Endothelial cell of hepatic sinusoid (primary cell): ENCODE measurements around the gene CNGA1.
"Not testable (repeated sequence)": the region's sequence is repeated elsewhere in the genome, so short reads cannot be mapped to it uniquely, and the experiment has no call there.

Source experiments
- in situ Hi-C: cut with HindIII; loops from 2 replicates; pipeline ENCODE4 v1.10.0; 2017; ENCODE audit warnings: low sequenced_read_pairs

Gene CNGA1

DNA sequence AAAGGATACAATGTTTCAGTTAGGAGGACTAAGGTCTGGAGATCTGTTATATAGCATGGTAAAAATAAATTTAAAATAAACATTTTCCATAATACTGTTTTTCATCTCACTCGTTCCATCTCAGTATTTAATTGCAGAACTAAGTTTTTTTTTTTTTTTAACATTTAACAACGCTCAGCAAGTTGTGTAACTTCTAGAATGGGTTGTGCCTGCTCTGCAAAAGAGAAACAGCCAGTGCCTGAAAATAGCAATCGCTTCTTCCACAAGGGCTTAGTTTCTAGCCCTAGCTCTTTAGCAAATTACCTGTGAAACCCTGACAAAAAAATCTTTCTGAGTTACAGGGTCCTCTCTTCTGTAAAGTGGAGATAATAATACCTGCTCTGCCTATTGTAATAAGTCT, 41.9 kb downstream of the CNGA1 start:
- in situ Hi-C loops, result no loop called here

DNA sequence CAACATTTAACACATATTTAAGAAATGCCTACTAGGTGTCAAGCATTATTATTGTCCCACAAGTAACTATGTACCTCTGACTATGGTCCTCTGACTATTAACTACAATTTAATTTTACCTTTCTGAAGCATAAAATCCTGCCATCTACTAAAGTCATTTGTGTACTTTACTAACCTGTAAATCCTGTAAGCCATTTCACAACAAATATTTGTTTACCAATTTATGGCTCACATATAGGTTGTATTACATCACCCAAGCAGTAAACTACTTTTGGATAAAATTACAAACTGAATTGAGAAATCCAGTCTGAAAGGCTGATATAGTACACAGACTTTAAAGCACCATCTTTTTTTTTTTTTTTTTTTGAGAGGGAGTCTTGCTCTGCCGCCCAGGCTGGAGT, 43.8 kb downstream of the CNGA1 start:
- in situ Hi-C loops, result no loop called here

DNA sequence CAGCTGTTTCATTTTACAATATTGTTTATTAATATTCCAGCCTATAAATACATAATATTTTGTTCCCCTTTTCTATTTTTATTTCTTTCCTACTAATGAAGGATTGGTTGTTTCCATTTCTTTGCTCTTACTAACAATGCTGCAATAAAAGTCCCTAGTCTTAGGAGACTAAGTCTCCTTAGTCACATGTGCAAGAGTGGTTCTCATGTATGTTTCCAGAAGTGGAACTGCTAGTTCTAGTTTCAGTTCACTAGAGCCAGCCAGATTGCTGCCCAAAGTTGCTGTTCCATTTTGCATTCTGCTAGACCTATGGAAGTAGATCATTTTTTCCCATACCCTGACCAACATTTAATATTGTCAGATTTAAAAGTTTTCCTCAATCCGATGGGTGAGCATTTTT, 44.3 kb downstream of the CNGA1 start:
- in situ Hi-C loops, result no loop called here

GRCh38 chr4:47968847-47969246, 47.6 kb downstream of the CNGA1 start:
- in situ Hi-C loops, result no loop called here

GRCh38 chr4:47954677-47955076, 61.8 kb downstream of the CNGA1 start:
- in situ Hi-C loops, result no loop called here

- in situ Hi-C loops, result no loop called here
Measured at GRCh38 chr4:47954245-47954644, 62.2 kb downstream of the CNGA1 start.

- in situ Hi-C loops, result no loop called here
Measured at GRCh38 chr4:47945930-47946726, 70.4 kb downstream of the CNGA1 start.

DNA sequence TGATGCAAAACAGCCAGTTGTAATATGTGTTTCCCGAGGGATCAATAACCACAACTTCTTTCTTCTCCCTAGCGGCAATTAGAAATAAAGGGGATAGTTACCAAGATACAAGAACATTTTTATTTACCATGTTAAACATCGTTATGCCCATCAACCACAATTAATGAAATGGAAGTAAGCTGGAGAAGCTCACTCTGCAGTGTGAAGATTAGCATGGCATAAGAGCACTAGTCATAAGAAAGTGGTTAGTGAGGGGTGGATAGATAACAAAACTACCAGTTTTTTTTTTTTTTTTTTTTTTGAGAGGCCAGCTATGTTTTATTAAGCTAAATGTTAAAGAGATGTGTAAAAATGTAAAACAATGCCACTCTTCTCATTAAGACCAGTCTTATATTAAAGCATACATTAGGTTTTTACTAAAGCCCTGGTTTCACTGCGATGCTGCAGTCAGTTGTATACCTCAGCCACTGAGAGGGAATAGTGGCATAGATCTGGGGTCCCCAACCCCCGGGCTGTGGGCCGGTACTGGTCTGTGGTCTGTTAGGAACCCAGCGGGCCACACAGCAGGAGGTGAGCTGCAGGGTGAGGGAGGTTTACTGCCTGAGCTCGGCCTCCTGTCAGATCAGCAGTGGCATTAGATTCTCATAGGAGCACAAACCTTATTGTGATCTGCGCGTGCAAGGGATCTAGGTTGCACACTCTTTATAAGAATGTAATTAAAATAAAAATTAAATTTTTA, 74.2 kb downstream of the CNGA1 start:
- in situ Hi-C loops, result no loop called here

DNA sequence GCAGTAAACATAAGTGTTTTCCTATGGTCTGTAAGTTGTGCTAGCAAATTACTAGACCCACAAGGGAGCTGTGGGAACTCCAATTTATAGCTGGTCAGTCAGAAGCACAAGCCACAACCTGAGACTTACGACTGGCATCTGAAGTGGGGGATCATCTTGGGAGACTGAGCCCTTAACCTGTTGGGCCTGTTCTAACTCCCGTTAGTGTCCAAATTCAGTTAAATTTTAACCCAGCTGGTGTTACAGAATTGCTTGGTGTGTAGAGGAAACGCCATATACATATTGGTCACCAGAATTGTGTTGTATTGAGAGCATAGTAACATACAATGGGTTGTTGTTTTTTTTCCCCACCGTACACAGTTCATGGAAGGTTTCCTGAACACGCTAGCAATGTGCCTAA, 77.0 kb downstream of the CNGA1 start:
- in situ Hi-C loops, result no loop called here

- in situ Hi-C loops, result no loop called here
Measured at GRCh38 chr4:47936336-47936735, 80.1 kb downstream of the CNGA1 start.

DNA sequence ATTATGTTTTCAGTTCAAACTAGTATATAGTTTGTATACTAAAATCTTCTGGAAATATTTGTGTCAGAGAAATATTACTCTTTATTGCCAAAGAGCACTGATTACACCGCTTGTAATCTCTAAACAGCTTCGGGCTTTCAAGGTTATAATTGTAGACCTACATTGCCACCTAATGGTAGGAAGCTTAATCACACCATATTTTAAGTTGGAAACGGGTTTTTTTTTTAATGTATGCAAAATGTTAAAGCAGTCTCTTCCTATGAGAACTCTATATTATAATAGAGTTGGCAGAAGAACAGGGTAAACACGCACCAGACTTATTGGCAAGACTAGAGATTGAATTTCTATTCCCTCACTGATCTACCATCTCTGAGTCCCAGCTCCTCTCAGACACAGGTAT, 82.6 kb downstream of the CNGA1 start:
- in situ Hi-C loops, result no loop called here

DNA sequence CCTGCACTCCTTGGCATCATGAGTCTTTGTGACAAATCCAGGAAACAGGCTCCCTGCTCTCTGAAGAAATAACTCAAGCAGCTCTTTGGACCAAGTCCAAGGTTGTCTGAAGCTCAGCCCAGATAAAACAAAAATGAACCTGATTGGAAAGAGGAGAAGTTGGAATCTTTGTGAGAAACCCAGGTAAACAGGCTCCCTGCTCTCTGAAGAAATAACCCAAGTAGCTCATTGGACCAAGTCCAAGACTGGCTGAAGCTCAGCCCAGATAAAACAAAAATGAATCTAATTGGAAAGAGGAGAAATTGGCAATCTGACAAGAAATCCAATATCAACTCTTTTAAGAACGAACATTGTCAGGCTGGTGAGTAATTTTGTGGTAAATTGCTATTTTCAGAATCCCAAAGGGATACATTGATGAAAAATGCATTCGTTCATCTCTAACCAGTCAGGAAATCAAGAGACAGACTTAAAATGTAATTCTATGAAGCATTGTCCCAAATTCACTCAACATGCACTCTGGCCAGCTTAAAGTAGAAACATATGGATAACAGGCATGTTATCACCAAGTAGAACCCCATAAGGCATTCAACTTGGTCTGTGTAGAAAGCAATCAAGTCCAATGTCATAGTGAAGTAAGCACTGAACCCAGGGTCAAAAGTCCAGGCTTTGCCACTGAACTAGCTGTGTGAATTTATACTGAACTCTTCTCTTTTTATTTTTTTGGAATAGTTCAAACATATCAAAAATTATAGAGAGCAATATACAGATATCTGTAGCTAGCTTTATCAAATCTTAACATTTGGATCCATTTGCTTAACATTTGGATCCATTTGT, 85.3 kb downstream of the CNGA1 start:
- in situ Hi-C loops, result no loop called here

- in situ Hi-C loops, result no loop called here
Measured at GRCh38 chr4:47929682-47930201, 86.7 kb downstream of the CNGA1 start.

GRCh38 chr4:47926667-47927258, 89.7 kb downstream of the CNGA1 start:
- in situ Hi-C loops, result no loop called here

GRCh38 chr4:47923261-47923608, 93.2 kb downstream of the CNGA1 start:
- in situ Hi-C loops, result not testable (repeated sequence)

DNA sequence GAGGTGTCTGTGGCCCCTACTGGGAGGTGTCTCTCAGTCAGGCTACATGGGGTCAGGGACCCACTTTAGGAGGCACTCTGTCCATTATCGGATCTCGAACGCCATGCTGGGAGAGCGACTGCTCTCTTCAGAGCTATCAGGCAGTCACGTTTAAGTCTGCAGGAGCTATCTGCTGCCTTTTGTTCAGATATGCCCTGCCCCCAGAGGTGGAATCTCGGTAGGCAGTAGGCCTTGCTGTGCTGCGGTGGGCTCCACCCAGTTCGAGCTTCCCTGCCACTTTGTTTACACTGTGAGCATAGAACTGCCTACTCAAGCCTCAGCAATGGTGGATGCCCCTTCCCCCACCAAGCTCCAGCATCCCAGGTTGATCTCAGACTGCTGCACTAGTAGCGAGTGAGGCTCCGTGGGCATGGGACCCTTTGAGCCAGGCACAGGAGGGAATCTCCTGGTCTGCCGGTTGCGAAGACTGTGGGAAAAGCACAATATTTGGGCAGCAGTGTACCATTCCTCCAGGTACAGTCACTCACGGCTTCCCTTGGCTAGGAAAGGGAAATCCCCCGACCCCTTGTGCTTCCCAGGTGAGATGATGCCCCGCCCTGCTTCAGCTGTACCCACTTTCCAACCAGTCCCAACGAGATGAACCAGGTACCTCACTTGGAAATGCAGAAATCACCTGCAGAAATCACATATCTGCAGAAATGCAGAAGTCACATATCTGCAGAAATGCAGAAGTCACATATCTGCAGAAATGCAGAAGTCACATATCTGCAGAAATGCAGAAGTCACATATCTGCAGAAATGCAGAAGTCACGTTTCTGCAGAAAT, 93.8 kb downstream of the CNGA1 start:
- in situ Hi-C loops, result not testable (repeated sequence)

DNA sequence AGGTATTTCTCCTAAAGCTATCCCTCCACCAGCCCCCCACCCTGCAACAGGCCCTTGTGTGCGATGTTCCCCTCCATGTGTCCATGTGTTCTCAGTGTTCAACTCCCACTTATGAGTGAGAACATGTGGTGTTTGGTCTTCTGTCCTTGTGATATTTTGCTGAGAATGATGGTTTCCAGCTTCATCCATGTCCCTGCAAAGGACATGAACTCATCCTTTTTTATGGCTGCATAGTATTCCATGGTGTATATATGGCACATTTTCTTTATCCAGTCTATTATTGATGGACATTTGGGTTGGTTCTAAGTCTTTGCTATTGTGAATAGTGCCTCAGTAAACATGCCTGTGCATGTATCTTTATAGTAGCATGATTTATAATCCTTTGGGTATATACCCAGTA, 99.3 kb downstream of the CNGA1 start:
- in situ Hi-C loops, result not testable (repeated sequence)

DNA sequence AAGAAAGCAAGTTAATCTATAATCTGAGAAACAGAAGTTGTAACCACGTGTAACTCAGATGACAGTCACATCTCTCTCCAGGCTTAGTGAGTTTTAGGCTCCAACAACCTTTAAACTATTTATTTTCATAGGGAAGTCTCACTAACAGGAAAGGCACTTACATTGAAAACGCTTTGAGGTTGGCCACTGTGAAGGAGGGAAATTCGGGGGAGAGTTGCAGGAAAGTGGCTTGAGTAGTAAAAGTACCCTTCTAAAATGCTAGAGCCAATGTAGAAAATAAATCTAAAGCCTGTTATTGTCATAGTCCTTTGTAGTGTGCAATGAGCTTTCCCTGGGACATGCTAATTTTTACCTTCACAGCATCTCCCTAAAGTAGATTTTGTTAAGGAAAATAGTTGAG, 101.1 kb downstream of the CNGA1 start:
- in situ Hi-C loops, result no loop called here

GRCh38 chr4:47914926-47915237, 101.6 kb downstream of the CNGA1 start:
- in situ Hi-C loops, result no loop called here

DNA sequence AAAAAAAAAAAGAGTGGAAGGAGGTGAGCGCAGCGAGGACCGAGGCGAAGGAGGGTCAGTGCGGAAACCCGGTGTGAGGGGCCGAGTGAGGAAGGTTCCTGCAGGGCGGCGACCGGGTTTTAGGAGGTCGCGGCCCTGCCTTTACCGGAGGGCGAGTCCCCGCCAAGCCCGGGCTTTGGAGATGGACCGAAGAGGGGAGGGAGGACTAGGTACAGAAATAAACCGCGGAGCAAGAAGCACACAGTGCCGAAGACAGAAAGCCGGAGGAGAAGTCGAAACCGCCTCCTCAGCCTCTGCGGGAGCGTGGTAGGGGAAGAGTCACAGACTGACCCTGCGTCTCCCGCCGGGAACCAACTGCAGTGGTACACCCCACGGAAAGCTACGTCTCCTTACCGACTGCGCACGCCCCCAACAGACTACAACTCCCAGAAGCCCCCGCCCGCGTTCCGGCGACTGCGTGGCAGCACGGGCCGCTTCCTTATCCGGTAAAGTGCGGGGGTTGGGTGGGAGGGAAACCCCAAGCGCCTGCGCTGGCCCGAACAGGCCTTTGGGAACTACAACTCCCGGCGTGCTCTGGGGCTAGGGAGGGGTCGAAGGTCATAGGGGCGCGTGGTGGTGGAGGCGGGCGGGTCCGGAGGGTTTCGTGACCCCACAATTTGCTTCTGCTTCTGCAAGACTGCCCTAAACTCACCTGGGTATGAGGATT, 102.1 kb downstream of the CNGA1 start, which contains the start of gene NFXL1:
Gene NFXL1, minus strand, starts transcription at position 364 of the 706 bp plus-strand sequence. CDS start 380 bp downstream, outside the sequence.
- in situ Hi-C loops, result no loop called here
